Body of pancreas (tissue), 4 donors: ENCODE data around the gene CEACAM4. TPM values are rescaled to one million over a fixed set of nuclear protein-coding genes. Genes with fewer than 3 reads are reported as not detected.
A peak's percentile ranks its signal among the peaks of the same experiment; 100 is the strongest.
"Not testable (repeated sequence)": the region's sequence is repeated elsewhere in the genome, so short reads cannot be mapped to it uniquely, and the experiment has no call there.

Experiments
- ATAC-seq: fragments of 150-250 bp; one replicate; pipeline ENCODE4 v1.9.1; 2016
- DNase-seq, 4 donors: peaks; one replicate each; pipeline ENCODE4 v3.0.0-alpha.2; 2019
- H3K27ac ChIP-seq, 4 donors: fragments of 200-600 bp; sonication (generic); 1 replicate in 3 of 4; 2 replicates in 1 of 4; pipeline versions ENCODE4 v1.5.1 to v1.6.1; 2016 to 2019; ENCODE audit warnings: mild to moderate bottlenecking in 1 of 4, mixed read lengths in 1 of 4, moderate library complexity in 1 of 4
- H3K27me3 ChIP-seq, 2 donors: fragments of 200-600 bp; sonication (generic); one replicate each; pipeline ENCODE4 v1.6.0; 2016; ENCODE audit warnings: mild to moderate bottlenecking in 1 of 2
- H3K36me3 ChIP-seq, 2 donors: fragments of 200-600 bp; sonication (generic); replicated peaks in 1 of 2; 2 replicates each; pipeline ENCODE4 v1.5.1; 2016; ENCODE audit warnings: low read depth in 2 of 2; ENCODE audit not compliant: insufficient read depth in 1 of 2
- H3K4me1 ChIP-seq: fragments of 200-600 bp; sonication (generic); one replicate; pipeline ENCODE4 v1.6.0; 2016
- H3K4me3 ChIP-seq, 2 donors: fragments of 200-600 bp; sonication (generic); 1 replicate in 1 of 2; 2 replicates in 1 of 2; pipeline ENCODE4 v1.5.1; 2016 to 2019
- H3K9me3 ChIP-seq, 3 donors: fragments of 200-600 bp; sonication (generic); 1 replicate in 2 of 3; 2 replicates in 1 of 3; pipeline ENCODE4 v1.5.1; 2016
- CTCF ChIP-seq, 7 experiments: fragments of 450-650 bp in 4 of 7; fragments of 200-600 bp in 3 of 7; sonication (generic) in 3 of 7; IDR thresholded peaks; one replicate each; pipeline ENCODE4 v1.5.1; 2016 to 2019; ENCODE audit warnings: antibody characterized with exemption in 7 of 7
- POLR2A ChIP-seq, 3 donors: fragments of 450-650 bp; IDR thresholded peaks; one replicate each; pipeline ENCODE4 v1.6.1; 2016; ENCODE audit warnings: antibody characterized with exemption in 3 of 3, mild to moderate bottlenecking in 2 of 3
- WGBS, 2 donors: methylation state at CpG; one replicate each; pipeline ENCODE4 v1.1.5; 2017; 5-methylcytosine and 5-hydroxymethylcytosine counted together
- intact Hi-C: fragments of 100-400 bp; cut with DNase I; formaldehyde crosslinking; loops from one replicate; pipeline ENCODE4 v1.15.1; 2023
- total RNA-seq, 2 donors: library from RNA; depleted of rRNA; stranded (reverse); fragments of >200 nt; gene quantifications; one replicate each; pipeline ENCODE4 v1.1.0, GENCODE V29; 2016

The CEACAM4 gene
- total RNA-seq, 2 donors from 2014 or later, result 1.8 TPM; not detected in 1

DNA sequence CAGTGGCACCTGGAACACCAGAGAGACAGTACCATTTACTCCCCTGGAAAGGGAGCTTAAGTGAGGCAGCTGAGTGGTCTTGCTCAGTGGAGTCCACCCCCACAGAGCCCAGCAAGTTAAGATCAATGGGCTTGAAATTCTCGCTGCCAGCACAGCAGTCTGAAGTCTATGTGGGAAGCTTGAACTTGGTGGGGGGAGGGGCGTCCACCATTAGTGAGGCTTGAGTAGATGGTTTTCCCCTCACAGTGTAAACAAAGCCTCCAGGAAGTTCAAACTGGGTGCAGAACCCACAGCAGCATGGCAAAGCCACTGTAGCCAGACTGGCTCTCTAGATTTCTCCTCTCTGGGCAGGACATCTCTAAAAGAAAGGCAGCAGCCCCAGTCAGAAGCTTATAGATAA is 30.3 kb upstream of the CEACAM4 start:
- TF ChIP-seq CTCF (IDR thresholded peaks at IDR 0.05), result no peak
- 22 to 37% methylated on average over 2 of the region's 2 CpGs for WGBS, 2 donors
- Histone ChIP-seq H3K27ac (no peak overlapping the region), H3K36me3 (no peaks in the 10 kb centered on the region), H3K27me3 (peaks cover 0 to 10% of the 10 kb centered on the region in 2 donors), H3K4me3 (no peak overlapping the region), H3K4me1 (no peaks in the 10 kb centered on the region), H3K9me3 (no peaks in the 10 kb centered on the region)
- DNase-seq (no peak), ATAC-seq (no peak)
- intact Hi-C loops, result no loop called here

- H3K4me1 ChIP-seq, H3K27ac ChIP-seq, ATAC-seq, H3K36me3 ChIP-seq, intact Hi-C loops, DNase-seq, H3K9me3 ChIP-seq, H3K4me3 ChIP-seq: not testable (repeated sequence)
- H3K27me3 ChIP-seq, result peaks cover 0 to 10% of the 10 kb centered on the region in 2 donors
- 40 to 43% methylated on average over 1 to 2 of the region's 2 CpGs for whole genome bisulfite sequencing, 2 donors
These were observed 29.9 kb upstream of the CEACAM4 start for GRCh38 chr19:41656756-41657155.

GRCh38 chr19:41652250-41652649 is 25.4 kb upstream of the CEACAM4 start:
- H3K9me3 ChIP-seq, result no peaks in the 10 kb centered on the region
- ATAC-seq, result no peak
- no peaks in the 10 kb centered on the region for H3K36me3 ChIP-seq
- peaks cover 0 to 10% of the 10 kb centered on the region in 2 donors for H3K27me3 ChIP-seq
- H3K4me1 ChIP-seq, result peaks cover 13% of the 10 kb centered on the region
- no peak overlapping the region for H3K4me3 ChIP-seq
- intact Hi-C loops, result no loop called here
- no peak overlapping the region for H3K27ac ChIP-seq
- TF ChIP-seq POLR2A (IDR thresholded peaks at IDR 0.05), result no peak
- no peak for TF ChIP-seq CTCF (IDR thresholded peaks at IDR 0.05)
- no peak for DNase-seq
- 61 to 73% methylated on average over 5 of the region's 5 CpGs for WGBS, 2 donors

DNA sequence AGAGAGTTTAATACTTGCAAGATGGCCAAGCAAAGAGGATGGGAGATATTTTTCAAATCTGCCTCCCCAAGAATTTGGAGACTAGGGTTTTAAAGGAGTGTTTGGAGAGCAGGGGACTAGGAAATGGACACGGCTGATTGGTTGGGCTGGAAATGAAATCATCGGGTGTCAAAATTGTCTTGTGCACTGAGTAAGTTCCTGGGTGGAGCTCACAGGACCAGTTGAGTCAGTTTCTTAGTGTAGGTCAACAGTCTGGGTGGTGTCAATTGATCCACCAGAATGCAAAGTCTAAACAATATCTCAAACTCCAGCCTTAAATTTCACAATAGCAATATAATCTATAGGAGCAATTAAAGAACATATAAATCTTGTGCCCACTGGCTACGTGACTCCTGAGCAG is 23.0 kb upstream of the CEACAM4 start:
- WGBS, 2 donors, result 39 to 52% methylated on average over 3 of the region's 3 CpGs
- DNase-seq, result no peak
- H3K4me3 ChIP-seq, result no peak overlapping the region
- intact Hi-C loops, result no loop called here
- H3K4me1 ChIP-seq, result peaks cover 13% of the 10 kb centered on the region
- H3K9me3 ChIP-seq, result no peaks in the 10 kb centered on the region
- ATAC-seq, result no peak
- TF ChIP-seq POLR2A (IDR thresholded peaks at IDR 0.05) (no peak), CTCF (IDR thresholded peaks at IDR 0.05) (no peak)
- H3K27me3 ChIP-seq, result peaks cover 0 to 10% of the 10 kb centered on the region in 2 donors
- no peaks in the 10 kb centered on the region for H3K36me3 ChIP-seq
- no peak overlapping the region for H3K27ac ChIP-seq

- Histone ChIP-seq H3K9me3 (no peaks in the 10 kb centered on the region), H3K4me3 (no peak overlapping the region), H3K4me1 (peaks cover 13% of the 10 kb centered on the region), H3K27ac (no peak overlapping the region), H3K27me3 (no peaks in the 10 kb centered on the region), H3K36me3 (no peaks in the 10 kb centered on the region)
- ATAC-seq (no peak), DNase-seq (peak; percentile 20 to 25 (median 23))
- intact Hi-C loops, result no loop called here
- 33 to 42% methylated on average over 14 of the region's 14 CpGs for WGBS, 2 donors
- TF ChIP-seq POLR2A (IDR thresholded peaks at IDR 0.05) (no peak), CTCF (IDR thresholded peaks at IDR 0.05) (peak in 6 of 7 experiments; percentile 30 to 54 (median 36))
These were observed 19.8 kb upstream of the CEACAM4 start for GRCh38 chr19:41646589-41647204.
